Measurements from ENCODE around the gene ASCL3.
"Not testable (repeated sequence)": the region's sequence is repeated elsewhere in the genome, so short reads cannot be mapped to it uniquely, and the experiment has no call there.

ASCL3 gene

GRCh38 chr11:8908099-8908498, 34.7 kb downstream of the ASCL3 start:
- DNase-seq = no peak

GRCh38 chr11:8907116-8907515, 35.7 kb downstream of the ASCL3 start:
- no peak for DNase-seq

GRCh38 chr11:8905528-8906165, 37.2 kb downstream of the ASCL3 start:
- no peak for DNase-seq

GRCh38 chr11:8899119-8899753, 43.6 kb downstream of the ASCL3 start:
- no peak for DNase-seq

- not testable (repeated sequence) for DNase-seq
Observed at GRCh38 chr11:8891185-8891584, 51.6 kb downstream of the ASCL3 start.
